A549 treated with GW870086 at 1 μM for 4 hours (cell line): Measurements from ENCODE around the gene ELP4. TPM values are rescaled to one million over a fixed set of nuclear protein-coding genes. Genes with fewer than 3 reads are reported as not detected.

ENCODE experiments used
- total RNA-seq: library from RNA; stranded (reverse); fragments of 200-300 nt; extraction: Qiagen RNA extraction; gene quantifications from 5 replicates; pipeline ENCODE4 v1.2.3, GENCODE V29; 2022; ENCODE audit warnings: low read depth

The ELP4 gene
- 6.5 to 9.2 TPM (median 8.5 TPM) in 5 replicates for total RNA-seq

GRCh38 chr11:31509429-31510345, at the start of gene ELP4, which contains the start of gene IMMP1L:
Gene ELP4 (plus strand): TSS chr11:31509767. CDS start chr11:31509785, 18 bp downstream.
Gene IMMP1L (minus strand): TSS chr11:31509622. CDS start chr11:31463276, 46,346 bp downstream.

GRCh38 chr11:31810779-31811647, 301.4 kb downstream of the ELP4 start, which contains the start of gene PAX6:
Gene PAX6 (minus strand): TSS chr11:31811322. CDS start chr11:31806411, 4,911 bp downstream.

Other genes with a start within 250 kb of the ELP4 start
- 0.37 to 0.78 TPM (median 0.51 TPM) in 5 replicates for gene DCDC1, start 140.0 kb upstream of the ELP4 start, total RNA-seq
- gene DNAJC24, start 139.9 kb upstream of the ELP4 start, total RNA-seq: 7.4 to 11.6 TPM (median 10.9 TPM) in 5 replicates
- 31.8 to 71.6 TPM (median 40.1 TPM) in 5 replicates for gene IMMP1L, start 145 bp upstream of the ELP4 start, total RNA-seq